GM18507 (cell line): ENCODE data around the gene CSPG4.
"Not testable (repeated sequence)": the region's sequence is repeated elsewhere in the genome, so short reads cannot be mapped to it uniquely, and the experiment has no call there.

ENCODE experiments used
- DNase-seq: peaks from one replicate; pipeline ENCODE4 v3.0.0; 2011; ENCODE audit warnings: low read depth; ENCODE audit not compliant: insufficient read length; ENCODE audit errors: extremely low spot score
- FAIRE-seq: peaks from 2 replicates; lab custom pipeline; 2011; peaks lifted over from hg19 to GRCh38; lab: Jason Lieb, UNC

CSPG4 gene

DNA sequence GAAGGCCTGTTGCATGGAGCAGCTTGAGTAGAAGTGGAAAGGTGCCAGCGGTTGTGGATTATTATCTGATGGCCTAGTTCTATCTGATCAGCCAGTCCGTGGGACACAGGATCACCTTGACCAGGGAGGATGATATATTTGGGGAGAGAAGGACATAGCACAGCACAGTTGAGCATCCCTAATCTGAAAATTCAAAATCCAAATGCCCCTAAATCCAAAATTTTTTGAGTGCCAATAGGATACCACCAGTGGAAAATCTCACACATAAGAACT, 6.0 kb downstream of the CSPG4 start:
- FAIRE-seq: no peak
- DNase-seq: no peak

DNA sequence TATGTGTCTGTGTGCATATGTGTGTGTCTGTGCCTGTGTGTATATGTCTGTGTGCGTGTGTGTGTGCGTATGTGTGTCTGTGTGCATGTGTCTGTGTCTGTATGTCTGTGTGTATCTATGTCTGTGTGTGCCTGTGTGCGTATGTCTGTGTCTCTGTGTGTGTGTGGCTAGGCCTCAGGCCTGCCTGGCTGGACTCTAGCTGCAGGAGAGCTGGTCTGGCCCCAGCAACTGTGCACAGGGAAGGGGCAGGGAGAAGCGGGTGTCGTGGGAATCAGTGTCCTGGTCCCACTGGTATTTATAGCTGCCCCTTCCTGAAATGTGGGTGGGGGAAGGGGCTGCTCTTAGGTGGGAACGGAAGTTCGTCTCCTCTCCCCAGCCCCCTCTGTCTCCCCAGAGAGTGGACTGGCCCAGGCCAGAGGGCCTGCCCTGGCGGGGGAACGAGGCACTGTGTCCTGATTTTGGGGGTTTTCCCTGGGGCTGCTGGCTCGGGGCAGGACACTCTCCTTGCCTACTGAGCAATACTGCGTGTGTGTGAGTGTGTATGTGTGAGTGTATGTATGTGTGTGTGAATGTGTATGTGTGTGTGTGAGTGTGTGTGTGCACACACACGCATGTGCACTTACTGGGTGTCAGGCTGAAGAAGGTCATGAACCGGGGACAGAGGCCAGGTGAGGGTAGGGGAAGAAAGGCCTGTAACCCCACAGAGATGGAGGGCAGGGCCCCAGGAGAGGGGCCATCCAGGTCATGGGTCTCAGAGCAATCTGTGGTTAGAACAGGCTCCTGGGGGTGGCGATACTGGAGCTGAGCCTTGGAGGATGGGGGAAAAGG, 6.6 kb downstream of the CSPG4 start:
- FAIRE-seq: peak; percentile 57

GRCh38 chr15:75705375-75705774, 7.3 kb downstream of the CSPG4 start:
- FAIRE-seq, DNase-seq: not testable (repeated sequence)

More for the DNA sequence above, 6.6 kb downstream of the CSPG4 start:
- DNase-seq: no peak

GRCh38 chr15:75704618-75705017, 8.0 kb downstream of the CSPG4 start:
- DNase-seq: no peak
- FAIRE-seq: no peak

DNA sequence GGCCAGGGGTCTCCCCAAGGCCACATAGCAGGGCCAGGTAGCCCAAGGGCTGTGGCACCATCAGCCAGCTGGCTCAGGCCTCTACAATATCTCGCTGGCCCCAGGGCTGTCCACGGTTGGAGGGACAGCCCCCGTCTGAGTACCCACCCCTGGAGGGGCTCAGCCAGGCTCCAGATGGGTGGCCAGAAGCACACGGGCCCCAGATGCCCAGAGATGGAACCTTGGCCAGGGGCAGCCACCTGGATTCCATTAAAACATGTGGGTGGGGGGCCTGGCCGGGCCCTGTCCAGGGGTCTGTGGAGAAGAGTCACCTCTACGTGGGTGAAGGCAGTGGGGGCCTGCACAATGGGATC, 8.4 kb downstream of the CSPG4 start:
- no peak for FAIRE-seq
- DNase-seq: no peak

- not testable (repeated sequence) for DNase-seq, FAIRE-seq
These were observed 9.0 kb downstream of the CSPG4 start for GRCh38 chr15:75703440-75704262.

DNA sequence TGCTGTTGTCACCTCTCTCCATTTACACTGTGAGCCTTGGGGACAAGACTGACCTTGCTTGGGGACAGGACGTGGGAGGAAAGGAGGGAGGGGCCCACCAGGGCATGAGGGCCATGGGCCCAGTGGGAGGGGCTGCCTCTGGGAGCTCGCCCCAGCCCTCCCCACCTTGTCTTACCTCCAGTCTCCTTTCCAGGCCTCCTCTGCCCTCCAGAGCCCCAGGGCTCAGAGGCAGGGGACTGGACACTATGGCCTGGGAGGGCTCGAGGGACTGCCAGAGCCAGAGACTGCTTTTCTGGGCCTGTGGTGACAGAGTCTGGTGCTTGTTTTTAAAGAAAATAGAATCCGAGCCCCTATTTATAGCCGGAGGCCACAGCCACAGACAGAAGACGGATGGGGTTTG, 10.2 kb downstream of the CSPG4 start:
- FAIRE-seq (no peak), DNase-seq (no peak)

DNA sequence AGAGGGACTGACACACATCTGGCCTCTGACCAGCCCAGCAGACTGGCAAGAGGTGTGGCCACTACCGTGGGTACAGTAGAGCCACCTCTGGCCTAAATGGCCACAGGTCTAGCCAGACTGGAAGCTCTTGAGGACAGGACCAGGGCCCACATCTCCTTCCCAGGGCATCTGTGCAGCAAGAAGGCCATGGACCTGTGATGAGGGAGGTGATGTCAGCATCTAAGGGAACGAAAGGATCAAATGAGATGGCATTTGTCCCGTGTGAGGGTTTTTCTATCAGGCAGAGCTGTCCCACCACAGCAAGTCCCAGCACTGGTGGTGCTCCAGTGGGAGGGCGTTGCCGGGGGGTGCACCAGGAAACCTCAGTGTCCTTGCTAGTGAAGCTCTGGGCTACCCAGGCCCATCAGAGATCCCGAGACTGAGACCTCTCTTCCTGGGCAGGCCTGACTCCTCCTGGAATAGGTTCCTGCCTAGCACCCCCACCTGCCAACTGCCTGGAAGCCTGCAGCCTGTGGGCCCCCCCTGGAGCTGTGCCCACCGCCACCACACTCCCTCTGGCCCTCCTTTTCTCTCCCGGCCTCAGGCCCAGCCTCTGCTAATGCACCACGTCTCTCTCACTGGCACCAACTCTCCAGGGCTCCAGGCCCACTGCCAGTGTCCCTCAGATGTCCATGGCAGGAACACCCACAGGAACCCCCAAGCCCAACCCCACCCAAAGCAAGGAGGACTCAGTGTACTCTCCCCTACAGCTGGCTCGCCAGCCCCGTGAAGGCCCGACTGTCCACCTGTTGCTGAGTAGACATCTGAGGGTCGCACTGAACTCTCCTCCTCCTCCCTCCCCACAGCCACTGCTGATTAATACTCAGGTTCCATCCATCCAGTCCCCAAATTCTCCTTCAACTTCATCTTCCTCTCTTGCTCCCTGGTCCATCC, 11.3 kb downstream of the CSPG4 start:
- peak; percentile 72 for FAIRE-seq

DNA sequence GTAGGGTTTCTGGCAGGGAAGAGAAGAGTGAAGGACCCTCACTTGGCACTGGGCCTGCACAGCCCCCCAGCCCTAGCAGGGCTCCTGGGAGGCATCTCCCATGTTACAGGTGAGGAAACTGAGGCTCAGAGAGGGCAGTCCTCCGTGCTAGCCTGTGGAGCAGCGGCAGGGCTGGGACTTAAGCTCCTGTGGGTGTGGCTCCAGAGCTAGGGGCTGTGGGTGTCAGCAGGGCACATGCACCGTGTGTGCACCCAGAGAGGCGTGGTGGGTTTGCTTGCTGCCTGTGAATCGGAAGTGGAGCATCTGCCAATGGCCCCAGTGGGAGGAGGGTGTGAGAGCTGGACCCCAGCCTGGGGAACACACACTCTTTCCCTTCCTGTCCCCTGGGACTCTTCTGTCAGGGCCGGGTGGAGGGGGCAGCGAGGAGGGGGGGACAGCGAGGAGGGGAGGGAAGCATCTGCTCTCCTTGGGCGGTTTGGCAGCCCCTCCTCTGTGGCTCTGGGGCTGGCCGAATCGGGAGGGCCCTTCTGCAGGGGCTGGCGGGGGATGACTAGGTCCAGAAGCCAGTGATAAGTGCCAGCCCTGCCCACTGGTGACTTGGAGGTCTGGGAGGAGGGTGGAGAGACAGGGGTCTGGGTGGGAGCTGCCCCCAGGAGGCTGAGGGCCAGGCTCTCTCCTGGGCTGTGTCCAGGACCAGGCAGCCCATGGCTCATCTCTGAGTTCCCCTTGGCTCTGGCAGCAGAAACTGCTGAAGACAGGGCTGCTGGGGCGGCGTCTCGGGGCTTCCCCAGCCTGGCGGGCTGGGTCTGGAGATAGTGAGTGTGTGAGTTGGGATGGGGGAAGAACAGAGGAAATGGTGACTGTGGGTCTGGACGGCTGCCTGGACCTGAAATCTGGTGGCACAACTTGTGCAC, 12.4 kb downstream of the CSPG4 start:
- not testable (repeated sequence) for DNase-seq
- peak; percentile 99 for FAIRE-seq

More for the DNA sequence above, 11.3 kb downstream of the CSPG4 start:
- not testable (repeated sequence) for DNase-seq

- DNase-seq, FAIRE-seq: not testable (repeated sequence)
These were observed 13.1 kb downstream of the CSPG4 start for GRCh38 chr15:75699517-75699916.

DNA sequence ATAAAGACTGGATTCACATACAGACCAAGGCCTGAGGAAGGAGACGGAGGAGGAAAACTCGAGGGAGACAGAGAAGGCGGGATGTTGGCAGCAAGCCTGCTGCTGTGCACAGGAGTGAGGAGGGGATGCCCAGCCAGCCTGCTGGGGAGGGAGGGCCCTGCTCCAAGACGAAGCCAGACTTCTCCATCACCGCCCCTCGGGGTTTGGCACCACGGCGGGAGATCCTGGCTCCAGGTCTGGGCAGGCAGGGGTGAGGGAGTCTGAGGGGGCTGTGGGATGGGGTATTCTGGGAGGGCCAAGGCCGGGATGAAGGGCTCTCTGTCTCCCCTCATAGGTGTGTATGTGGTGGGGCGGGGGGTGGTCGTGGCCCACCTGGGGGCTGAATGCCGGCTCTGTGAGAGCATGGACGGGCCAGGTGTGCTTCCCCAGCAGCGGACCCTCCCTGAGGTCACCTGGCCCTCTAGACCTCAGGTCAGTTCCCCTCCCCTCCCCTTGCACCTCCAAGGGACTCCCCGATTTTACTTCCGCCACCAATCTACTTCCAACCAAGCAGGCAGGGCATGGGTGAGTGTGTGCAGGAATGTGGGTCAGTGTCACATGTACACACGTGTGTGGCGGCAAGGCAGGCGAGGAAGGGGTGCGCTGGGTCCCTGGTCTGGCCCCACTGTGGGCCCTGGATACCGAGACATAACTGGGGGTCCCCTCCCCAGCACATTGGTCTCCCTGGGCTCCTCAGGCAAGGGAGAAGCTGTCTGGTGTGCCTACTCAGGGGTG, 14.5 kb downstream of the CSPG4 start:
- DNase-seq, FAIRE-seq: not testable (repeated sequence)

DNA sequence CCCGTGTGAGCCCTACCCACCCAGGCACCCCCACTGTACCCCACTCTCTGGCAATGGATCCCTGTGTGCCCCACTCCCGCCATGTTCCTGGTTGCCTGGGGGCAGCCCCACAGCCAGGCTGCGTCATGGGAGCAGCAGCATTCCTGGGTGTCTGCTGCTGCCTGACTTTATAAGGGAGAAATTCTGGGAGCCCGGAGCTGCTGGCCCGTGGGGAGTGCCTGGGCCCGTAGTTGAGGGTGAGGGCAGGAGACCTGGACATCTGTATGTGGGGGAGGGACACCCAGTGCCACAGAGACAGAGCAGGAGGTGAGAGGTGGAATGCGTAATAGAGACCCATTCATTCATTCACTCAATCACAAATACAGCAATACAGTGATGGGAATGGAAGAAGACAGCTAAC, 15.1 kb downstream of the CSPG4 start:
- FAIRE-seq (no peak), DNase-seq (no peak)

GRCh38 chr15:75696854-75697259, 15.8 kb downstream of the CSPG4 start:
- FAIRE-seq (no peak), DNase-seq (no peak)

GRCh38 chr15:75696311-75696720, 16.3 kb downstream of the CSPG4 start:
- FAIRE-seq: no peak

DNA sequence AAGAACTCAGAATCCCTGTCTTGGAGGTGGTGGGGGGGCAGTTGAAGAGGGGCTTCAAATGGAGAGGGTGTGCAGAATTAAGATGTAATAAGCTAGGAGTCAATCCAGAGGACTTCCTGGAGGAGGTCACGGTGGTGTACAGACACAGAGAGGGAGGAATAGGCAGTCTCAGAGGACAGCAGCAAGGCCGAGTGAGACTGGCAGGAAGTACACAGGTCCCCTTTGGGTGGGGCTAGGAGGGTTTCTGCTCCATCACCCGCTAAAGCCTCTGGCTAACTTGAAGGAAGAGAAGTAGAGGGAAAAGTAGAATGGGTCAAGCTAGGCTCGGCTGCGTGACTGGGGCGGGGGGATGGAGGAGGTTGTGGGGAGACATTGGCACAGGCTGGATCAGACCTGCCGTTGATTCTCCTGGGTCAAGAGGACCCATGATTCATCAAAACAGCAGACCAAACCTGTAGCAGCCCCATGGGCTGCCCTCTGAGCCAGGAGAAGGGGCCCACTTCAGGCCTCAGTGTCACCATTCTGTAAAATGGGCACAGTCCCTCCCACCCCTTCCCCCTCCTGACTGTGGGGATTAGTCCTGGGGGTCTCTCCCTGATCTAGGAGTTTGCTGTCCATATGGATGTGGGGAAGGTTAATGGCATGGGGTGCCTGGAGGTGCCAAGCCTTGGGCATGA, 16.9 kb downstream of the CSPG4 start:
- DNase-seq (no peak), FAIRE-seq (no peak)

More at GRCh38 chr15:75696311-75696720, 16.3 kb downstream of the CSPG4 start:
- no peak for DNase-seq

DNA sequence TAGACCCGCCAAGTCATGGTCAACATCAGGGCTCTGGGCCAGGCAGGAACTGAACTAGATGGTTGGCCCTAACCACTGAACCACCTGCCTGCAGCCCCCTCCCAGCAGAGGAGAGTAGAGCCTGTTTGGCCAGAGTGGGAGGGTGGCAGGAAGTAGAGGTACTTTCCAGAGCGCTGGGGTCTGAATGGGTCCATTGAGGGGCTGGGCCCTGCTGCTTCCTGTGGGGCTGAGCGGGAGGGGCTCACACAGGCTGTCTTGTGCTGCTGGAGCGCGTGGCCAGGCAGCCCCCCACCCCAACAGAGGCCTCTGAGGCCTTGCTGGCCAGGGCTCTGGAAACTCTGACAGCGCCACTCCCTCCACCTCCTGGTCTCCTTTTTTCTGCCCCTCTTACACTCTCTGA, 17.4 kb downstream of the CSPG4 start:
- no peak for DNase-seq
- FAIRE-seq: peak; percentile 53
